Stimulated activated CD8-positive, alpha-beta memory T cell treated with anti-CD3 and anti-CD28 coated beads, Interleukin-2, amount 100 ng/mL, for 48 hours (primary cell): Measurements from ENCODE around the gene GRAMD2A.

ENCODE experiments used
- DNase-seq, 2 donors: peaks; one replicate each; pipeline ENCODE4 v3.0.0-alpha.2; 2020; ENCODE audit warnings: low read depth in 2 of 2

GRAMD2A gene

DNA sequence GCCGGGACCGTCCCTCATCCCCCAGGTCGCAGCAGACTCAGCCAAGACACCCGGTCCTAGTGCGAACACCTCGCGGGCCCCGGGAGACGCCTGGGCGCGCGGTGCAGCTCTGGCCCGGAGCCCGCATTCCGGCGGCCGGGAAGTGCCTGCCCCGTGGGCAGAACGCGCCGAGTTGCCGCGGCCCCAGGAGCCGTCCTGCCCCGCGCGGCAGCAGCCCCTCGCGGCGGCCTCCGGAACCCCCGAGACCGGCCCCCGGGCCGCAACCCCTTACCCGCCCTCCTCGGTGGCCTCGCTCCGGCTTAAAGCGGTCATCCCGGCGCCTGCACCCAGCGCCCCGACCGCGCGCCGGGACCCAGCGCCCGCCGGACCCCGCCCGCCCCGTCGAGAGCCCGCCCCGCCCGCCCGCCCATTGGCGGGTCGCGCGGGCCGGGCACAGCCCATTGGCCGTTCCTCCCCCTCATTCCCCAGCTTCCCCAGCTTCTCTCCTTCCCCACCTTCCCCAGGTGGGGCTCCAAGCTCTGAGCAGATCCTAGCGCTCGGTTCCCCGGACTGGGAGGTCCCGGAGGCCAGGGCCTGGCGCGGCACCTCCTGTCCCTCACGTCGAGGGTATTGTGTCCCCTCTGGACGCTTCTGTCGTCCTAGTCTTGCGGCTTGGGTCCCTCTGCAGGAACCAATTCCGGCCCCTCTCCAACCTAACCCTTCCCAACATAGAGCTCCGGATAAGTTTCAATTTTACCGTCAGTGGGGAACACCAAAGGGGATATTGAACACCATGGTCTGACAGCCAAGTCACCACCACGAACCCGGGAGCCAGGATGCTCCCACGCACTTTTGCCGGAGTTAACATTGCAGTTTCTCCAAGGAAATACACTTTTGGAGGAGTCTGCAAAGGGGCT lies at the start of gene GRAMD2A:
Gene GRAMD2A (minus strand): TSS at position 328 of the 896 bp plus-strand sequence.
- peak; percentile 36 to 48 for DNase-seq

DNA sequence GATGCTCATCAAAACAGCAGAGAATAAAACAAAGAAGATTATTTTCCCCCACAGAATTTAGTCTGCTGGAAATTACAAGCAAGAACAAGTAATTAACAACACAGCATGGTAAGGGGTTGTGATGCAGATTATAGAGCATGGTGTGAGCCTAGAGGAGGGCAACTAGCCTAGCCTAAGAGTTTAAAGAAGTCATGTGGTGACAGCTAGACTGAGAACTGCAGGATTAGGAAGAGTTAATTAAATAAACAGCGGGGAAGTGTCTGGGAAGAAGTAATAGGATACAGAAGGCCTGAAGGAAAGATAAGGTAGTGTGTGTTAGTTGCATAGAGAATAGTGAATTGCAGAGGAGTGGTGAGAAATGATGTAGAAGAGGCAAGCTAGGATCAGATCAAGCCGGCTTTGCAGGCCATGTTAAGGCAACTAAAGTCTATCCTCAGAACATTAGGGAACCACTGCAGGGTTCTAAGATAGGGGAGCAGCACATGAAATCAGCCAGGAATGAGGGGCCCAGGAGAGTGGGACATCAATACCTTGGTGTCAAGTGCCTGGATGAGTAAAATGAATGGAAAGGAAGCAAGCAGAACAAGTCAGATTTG lies 45.3 kb upstream of the GRAMD2A start:
- DNase-seq: no peak

DNA sequence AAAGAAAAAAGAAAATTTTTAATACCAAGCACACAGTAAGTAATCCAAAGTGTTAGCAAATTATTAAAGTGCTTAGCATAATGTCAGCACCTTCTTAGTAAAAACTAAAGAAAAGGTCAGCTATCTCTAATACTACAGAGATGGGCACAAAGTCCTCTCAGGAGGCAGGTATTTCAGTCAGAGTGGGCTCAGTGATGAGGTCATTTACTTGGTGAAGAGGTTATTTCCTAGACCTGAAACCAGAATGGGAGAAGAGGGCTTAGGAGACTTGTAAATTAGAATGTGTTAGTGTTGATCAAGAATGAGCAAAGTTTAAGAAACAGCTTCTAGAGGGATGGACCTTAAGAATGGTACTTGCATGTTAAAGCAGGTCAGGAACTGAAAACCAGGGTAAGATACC lies 42.1 kb upstream of the GRAMD2A start:
- DNase-seq: no peak

DNA sequence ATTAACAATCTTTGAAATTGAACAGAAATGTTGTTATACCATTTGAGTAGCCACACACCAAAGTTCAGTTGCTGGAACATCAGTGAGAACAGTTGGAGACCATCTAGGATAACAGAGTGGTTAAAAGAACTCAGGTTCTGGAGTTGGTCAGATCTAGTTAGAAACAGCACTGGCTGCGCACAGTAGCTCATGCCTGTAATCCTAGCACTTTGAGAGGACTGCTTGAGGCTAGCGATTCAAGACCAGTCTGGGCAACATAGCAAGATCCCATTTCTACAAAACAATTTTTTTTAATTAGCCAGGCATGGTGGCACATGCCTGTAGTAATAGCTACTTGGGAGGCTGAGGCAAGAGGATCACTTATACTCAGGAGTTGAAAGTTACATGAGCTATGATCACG lies 41.0 kb upstream of the GRAMD2A start:
- DNase-seq: no peak

DNA sequence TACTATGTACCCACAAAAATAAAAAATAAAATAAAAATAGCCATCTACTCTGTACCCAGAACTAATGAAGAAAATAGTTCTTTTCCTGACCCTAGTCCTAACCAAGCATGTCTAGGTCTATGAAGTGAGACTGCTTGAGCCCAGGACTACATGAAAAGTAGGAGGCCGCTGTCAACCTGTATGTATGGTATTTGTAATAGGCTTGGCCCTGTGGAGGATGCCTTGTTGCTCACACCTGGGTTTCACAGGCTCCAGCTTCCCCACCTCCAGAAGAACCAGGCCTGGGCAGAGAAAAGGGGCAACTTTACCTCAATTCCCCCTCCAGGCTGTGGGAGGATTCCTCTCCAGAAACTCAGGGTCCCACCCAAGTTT lies 40.3 kb upstream of the GRAMD2A start:
- DNase-seq: no peak

DNA sequence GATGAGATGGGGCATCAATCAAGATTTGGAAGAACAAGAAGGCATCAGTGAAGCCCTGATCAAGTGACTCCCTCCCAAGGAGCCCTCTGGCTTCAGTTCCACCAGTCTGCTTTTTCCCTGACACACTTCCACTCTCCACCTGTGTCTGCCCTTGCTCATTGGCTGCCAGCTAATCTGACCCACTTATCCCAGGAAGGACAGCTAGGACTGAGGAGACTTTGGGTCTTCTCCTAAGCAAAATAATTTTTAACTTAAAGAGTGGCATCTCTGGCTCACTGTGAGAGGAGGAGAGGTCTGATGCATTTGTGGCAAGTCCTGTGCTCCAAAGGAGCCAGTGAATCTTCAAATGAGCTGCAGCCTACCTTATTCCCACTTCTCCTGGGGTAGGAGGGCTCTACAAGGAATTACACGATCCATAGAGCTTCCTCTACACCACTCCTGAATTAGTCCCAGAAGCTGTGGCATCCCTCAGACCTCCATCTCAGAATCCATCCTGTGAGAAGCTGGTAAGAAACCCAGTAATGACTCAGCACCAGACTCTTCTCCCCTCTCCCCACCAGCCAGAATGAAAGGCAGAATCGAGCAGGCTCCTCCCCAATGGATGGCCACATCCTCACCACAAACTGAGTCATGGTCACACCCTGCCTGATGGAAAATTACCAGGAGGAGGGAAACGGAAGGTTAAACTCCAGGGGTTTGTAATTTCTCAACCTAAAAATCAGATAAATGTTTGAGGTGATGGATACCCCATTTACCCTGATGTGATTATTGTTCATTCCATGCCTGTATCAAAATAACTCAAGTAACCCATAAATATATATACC lies 39.7 kb upstream of the GRAMD2A start:
- peak; percentile 61 to 65 for DNase-seq

DNA sequence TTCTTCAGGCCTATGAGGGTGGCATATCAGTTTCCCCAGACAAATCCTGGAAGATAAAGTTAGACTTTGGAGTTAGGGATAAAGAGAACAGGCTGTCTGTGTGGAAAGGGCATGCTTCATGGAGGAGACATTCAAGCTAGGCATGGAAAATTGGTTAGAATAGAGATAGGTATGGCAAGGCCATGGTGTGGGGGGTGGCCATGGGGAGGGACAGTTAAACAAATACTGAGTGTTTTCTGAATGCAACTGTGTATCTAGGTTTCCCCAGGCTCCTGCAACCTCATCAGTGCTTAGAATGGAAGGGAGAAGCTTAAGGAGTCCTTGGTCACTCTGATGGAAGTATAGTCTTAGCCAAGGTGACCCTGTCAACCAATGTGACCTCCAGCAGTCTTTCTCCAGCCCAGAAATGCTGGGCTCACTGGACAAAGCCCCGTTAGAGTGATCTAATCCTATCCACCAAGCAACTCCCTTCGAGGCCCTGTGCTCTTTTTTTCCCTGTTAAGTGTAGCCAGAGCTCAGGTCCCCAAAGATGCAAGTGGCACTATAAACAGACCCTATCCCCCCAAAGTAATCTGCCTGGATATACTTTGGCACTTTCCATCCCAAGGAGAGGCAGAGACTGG lies 38.9 kb upstream of the GRAMD2A start:
- DNase-seq: no peak

DNA sequence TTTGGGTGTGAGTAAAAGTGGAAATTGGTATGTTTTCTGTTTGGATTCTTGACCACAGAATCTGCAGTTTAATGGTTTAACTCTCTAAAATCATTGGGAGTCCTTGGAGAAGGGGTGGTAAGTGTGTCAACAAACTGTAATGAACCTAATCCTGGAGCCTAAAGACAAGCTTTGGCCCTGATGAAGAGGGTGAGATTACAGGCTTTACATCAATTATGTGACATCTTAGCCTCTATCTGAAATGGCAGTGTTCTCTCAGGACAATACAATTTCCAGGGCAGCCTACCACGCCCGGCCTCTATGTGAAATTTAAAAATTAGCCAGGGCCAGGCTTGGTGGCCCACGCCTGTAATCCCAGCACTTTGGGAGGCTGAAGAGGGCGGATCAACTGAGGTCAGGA lies 37.7 kb upstream of the GRAMD2A start:
- no peak for DNase-seq

DNA sequence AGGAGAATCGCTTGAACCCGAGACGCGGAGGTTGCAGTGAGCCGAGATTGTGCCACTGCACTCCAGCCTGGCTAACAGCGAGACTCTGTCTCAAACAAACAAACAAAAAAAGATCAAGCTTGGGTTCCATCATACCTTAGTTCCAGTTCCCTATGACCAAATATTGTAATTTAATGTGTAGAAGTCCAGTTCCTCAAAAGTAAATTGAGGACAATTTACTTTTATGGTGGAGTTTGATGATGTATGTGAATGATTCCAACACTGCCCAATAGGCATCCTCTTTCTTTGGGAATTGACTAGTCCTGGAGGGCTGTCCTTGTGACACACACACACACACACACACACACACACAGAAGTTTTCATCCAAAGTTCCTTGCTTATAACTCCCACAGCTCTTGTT lies 36.2 kb upstream of the GRAMD2A start:
- DNase-seq: no peak

DNA sequence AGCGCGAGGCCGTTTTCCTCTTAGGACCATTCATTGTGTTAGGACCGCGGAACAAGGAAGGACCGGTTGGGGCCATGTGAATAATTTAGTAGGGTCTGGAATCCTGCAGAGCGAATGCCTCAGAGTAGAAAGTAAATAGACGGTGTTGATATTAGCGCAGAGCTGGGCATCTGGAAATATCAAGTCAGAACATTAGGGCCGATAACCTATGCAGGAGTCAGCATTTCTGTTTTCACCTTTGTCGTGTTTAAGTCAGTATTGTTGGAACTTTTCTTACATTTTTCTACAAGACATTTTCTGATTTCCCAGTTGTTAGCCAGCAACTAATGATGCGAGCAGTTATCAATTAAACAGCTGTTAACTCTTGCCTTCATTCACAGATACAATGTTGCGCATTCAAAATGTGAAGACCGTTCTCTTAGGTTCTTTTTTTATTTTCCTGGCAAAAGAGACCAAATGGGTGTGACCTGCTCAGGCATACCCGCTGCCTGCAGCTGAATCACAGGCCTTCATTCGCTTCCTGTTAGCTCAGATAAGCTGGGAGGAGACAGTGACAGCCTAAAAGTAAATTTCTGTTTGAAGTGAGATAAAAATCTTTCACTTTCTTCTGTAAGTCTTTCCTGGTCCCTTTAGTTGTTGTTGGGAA lies 34.4 kb upstream of the GRAMD2A start:
- DNase-seq: peak in 1 of 2 donors; percentile 31

DNA sequence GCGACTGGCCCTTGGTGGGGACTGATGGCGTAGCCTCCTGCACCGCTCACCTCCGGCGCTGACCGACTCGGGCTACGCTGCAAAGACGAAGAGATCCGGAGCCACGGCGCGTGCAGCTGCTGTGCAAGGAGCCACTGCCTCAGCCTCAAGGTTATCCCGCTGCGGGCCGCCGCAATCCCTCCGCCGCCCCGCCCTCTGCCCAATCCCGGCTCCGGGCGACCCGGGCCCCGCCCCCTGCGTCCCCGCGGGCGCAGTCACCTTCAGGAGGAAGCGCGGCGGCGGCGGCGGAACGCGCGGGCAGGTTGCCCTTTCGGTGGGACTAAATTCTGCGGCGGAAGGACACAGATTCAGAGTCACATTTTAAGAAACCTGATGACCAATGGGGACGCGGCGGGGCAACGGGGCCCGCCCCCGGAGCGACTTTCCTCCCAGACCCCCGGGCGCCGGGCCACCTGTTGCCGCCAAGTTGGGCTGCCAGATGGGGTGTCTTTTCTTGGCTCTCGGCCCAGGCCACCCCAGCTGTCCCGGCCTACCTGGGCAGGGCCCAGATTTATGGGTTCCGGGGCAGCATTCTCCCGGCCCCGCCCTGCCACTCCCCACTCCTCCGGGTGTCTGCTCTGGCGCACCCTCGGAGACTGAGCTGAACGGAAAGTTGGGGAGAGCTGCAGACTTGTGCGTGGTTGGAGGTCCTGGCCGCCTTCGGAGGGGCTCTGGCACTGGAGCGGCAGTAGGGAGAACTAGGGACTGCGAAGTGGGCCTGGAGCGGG lies 33.7 kb upstream of the GRAMD2A start, which contains the start of gene PKM:
Gene PKM (minus strand): TSS at position 125 of the 767 bp plus-strand sequence. CDS start 12,093 bp downstream, outside the sequence.
- peak; percentile 98 to 99 for DNase-seq

DNA sequence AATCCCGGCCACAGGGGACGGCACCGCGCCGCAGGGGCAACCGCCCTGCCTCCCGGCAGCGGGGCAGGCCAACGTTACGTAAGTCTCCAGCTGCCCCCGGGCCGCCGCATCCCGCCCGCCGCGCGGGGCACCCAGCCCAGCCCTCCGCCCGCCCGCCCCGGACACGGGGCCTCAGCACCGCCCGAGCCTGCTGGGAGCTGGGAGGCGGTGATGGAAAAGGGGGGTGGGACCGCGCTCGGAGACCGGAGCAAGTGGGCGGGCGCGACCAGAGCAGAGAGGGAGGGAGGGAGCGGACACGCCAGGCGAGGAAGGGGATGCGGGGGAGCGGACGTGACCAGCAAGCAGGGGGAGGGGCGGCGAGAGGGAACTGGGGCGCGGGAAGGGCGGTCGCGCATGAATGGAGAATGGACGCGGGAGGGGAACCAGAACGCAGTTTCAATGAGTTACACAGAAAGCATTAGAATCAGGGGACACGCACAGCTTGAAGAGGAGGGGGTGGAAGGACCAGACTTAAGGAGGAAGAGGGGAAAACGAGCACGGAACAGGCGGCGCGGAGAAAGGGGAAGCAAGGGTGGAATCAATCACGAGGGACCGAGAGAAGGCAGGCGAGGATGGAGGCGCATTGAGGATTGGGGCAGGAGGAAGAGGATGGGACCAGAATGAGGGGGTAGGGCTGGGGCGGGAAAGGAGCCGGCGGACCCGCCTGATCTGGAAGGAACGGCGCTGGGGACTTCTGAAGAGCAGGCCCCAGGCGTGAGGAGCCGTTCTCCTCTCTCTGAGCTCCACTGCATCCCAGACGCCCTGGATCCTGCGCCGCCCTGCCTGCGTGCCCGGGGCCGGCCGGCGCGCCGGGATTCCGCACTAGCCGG lies 32.8 kb upstream of the GRAMD2A start:
- peak; percentile 84 to 87 for DNase-seq

DNA sequence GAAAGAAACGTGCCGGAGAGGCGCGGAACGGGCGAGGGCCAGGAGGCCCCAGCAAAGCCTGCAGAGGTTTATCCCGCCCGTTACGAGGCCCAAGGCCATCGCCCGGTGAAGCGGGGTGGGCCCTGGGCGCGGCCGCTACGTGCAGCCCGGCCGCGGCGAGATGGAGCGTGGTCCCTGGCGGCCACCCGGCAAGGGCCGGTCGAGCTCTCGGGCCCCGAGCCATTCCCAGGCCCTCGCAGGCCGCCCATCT lies 32.3 kb upstream of the GRAMD2A start:
- no peak for DNase-seq

DNA sequence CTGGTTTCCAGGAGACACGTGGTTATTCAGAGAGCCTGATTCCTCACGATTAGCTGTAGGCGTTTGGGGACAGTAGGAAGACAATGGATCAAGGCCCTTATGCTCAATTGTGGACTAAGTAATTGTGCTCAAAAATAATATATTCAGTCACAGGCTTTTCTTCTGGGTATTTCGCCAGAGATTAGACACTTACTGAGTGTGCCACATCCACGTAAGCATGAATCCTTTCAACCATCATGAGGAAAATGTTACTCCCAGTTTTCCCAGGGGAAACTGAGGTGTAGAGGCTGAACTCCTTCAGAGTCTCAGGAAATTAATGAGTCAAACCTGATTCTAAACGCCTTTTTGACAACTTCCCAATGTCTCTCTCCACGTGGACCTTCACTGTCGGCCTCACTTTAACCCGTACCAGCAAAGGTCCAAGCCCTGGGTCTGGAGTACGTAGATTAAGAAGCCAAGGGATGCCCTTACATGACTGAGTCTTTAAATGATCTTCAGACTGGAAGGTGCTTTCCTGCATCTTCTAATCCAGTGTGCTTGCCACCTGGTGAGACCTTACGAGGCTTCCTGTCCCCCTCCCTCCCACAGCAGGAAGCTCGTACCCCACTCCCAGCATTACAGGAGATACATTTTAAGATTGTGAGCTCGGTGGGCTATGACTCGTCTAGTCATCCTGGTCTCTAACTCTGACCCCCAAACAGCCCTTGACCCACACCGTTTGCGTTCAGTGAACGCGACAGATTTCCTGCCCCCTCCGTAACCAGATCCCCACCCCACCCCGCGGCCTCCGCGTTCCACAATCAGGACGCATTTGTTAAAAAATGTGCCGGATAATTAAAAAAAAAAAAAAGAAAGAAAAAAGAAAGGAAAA lies 31.7 kb upstream of the GRAMD2A start:
- no peak for DNase-seq

DNA sequence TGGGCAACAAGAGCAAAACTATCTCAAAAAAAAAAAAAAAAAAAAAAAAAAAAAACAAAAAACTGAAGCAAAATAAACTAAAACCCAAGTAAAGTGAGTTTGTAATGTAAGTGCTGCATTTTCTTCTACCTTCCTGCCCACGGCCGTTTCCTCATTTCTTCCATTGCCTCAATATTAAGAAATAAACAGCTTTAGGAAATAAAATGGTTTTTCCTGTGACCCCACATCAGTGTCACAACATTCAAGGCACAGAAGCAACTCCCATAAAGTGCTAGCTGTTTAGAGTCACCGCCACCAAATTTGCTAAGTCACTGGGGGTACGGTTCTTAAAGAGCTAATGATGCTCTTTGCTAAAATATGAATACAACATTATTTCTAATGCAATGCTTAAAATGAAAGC lies 30.1 kb upstream of the GRAMD2A start:
- DNase-seq: no peak

DNA sequence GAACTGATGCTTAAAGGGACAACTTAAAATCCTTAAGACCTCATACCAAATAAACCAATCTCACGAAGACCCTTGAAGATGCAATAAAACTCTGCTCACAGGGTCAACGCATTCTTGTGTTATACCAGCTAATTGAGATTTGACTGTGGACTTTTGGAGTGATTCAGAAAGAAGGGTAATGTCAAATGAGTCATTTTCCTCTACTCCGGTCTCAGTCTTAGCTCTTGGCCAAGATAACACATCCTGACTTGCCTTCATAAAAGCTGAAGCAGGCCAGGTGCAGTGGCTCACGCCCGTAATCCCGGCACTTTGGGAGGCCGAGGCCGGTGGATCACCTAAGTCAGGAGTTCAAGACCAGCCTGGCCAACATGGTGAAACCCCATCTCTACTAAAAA lies 29.6 kb upstream of the GRAMD2A start:
- peak in 1 of 2 donors; percentile 33 for DNase-seq

DNA sequence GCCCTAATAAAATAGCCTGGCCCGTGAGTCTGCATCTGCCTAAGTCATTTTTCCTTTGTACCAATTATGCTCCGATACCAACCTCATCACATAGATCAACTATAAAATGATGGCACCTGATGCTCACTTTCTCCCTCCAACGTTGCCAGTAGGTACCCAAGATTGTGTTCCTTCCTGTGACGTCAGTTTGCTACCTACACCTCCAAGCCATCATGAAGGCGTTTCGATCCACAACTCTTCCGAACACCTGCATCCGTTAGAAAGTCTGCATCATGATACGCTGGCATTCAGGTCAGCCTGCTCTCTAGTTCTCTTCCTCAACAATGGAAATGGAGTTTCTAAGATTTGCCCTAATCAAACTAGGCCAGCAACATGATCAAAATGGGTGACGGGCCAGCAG lies 25.7 kb upstream of the GRAMD2A start:
- DNase-seq: no peak

DNA sequence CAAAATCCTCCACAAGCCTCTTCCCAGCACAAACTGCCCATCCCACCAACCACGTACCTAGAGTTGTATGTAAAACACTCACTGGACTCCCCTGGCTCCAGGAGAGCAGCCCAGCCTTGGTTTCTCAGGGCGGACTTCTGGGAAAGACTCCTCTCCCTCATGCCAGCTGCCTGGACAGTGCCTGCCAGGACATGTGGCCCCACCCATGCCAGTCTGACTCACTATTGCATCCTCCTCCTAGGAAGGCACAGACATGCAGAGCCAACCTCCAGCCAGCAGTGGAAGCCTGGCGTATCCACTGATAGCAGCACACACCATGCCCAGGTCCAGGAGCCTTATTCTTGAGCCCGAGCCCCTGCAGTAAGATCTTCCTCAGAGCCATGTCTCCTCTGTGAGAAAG lies 24.8 kb upstream of the GRAMD2A start:
- DNase-seq: no peak

DNA sequence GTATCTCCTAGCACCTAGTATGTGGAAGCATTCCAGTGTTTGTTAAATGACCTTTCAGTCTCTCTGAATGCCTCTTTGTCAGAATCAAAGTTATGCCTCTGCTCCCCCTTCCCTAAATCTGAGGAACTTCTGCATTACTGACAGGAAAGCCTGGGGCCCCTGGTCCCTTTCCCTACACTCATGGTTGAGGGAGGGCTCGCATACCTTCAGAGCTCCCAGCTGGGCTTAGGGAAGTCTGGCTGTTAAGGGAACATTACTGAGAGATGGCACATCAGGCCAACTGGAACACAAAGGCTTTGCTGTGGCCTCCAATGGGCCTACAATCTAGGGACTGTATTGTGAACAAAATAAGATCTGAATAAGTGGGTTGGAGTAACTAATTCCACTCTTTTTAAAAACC lies 23.1 kb upstream of the GRAMD2A start:
- DNase-seq: no peak
